Ishikawa (cell line): ENCODE data around the gene RNF111.

ENCODE experiments used
- CEBPB ChIP-seq: IDR thresholded peaks from 2 replicates; pipeline ENCODE4 v1.6.1; 2012
- CREB1 ChIP-seq: IDR thresholded peaks from 2 replicates; pipeline ENCODE4 v1.6.1; 2012; ENCODE audit warnings: low read depth
- EGR1 ChIP-seq: IDR thresholded peaks from 2 replicates; pipeline ENCODE4 v1.6.1; 2012
- EP300 ChIP-seq: IDR thresholded peaks from 2 replicates; pipeline ENCODE4 v1.6.1; 2012; ENCODE audit warnings: borderline replicate concordance
- MAX ChIP-seq: IDR thresholded peaks from 2 replicates; pipeline ENCODE4 v1.6.1; 2012
- NFIC ChIP-seq: IDR thresholded peaks from 2 replicates; pipeline ENCODE4 v1.6.1; 2012
- RAD21 ChIP-seq: IDR thresholded peaks from 2 replicates; pipeline ENCODE4 v1.6.1; 2012; ENCODE audit warnings: low read depth
- TAF1 ChIP-seq: IDR thresholded peaks from 2 replicates; pipeline ENCODE4 v1.6.1; 2012; ENCODE audit warnings: low read depth, mild to moderate bottlenecking
- TEAD4 ChIP-seq: IDR thresholded peaks from 2 replicates; pipeline ENCODE4 v1.6.1; 2012
- YY1 ChIP-seq: IDR thresholded peaks from 2 replicates; pipeline ENCODE4 v1.6.1; 2012; ENCODE audit warnings: low read depth
- TF ChIP-seq, protein P1 (sequence below): IDR thresholded peaks from 2 replicates; pipeline ENCODE4 v1.6.1; 2012; ENCODE audit warnings: low read depth, mild to moderate bottlenecking
- TF ChIP-seq, protein P2 (sequence below): IDR thresholded peaks from 2 replicates; pipeline ENCODE4 v1.6.1; 2012

GRCh38 chr15:59001946-59002345 lies 14.5 kb downstream of the RNF111 start:
- TF ChIP-seq EGR1 (no peak), TAF1 (no peak), CEBPB (no peak), NFIC (no peak), MAX (no peak), CREB1 (no peak), RAD21 (no peak), YY1 (no peak), TEAD4 (no peak), EP300 (no peak)
- TF ChIP-seq, protein P1, sequence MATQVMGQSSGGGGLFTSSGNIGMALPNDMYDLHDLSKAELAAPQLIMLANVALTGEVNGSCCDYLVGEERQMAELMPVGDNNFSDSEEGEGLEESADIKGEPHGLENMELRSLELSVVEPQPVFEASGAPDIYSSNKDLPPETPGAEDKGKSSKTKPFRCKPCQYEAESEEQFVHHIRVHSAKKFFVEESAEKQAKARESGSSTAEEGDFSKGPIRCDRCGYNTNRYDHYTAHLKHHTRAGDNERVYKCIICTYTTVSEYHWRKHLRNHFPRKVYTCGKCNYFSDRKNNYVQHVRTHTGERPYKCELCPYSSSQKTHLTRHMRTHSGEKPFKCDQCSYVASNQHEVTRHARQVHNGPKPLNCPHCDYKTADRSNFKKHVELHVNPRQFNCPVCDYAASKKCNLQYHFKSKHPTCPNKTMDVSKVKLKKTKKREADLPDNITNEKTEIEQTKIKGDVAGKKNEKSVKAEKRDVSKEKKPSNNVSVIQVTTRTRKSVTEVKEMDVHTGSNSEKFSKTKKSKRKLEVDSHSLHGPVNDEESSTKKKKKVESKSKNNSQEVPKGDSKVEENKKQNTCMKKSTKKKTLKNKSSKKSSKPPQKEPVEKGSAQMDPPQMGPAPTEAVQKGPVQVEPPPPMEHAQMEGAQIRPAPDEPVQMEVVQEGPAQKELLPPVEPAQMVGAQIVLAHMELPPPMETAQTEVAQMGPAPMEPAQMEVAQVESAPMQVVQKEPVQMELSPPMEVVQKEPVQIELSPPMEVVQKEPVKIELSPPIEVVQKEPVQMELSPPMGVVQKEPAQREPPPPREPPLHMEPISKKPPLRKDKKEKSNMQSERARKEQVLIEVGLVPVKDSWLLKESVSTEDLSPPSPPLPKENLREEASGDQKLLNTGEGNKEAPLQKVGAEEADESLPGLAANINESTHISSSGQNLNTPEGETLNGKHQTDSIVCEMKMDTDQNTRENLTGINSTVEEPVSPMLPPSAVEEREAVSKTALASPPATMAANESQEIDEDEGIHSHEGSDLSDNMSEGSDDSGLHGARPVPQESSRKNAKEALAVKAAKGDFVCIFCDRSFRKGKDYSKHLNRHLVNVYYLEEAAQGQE: no peak
- TF ChIP-seq, protein P2, sequence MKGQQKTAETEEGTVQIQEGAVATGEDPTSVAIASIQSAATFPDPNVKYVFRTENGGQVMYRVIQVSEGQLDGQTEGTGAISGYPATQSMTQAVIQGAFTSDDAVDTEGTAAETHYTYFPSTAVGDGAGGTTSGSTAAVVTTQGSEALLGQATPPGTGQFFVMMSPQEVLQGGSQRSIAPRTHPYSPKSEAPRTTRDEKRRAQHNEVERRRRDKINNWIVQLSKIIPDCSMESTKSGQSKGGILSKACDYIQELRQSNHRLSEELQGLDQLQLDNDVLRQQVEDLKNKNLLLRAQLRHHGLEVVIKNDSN: no peak
